Measurements from ENCODE around the gene PFN3.
A peak's percentile ranks its signal among the peaks of the same experiment; 100 is the strongest.
"Not testable (repeated sequence)": the region's sequence is repeated elsewhere in the genome, so short reads cannot be mapped to it uniquely, and the experiment has no call there.

The PFN3 gene

GRCh38 chr5:177430140-177430951, 29.9 kb upstream of the PFN3 start:
- Mint-ChIP-seq H3K4me1 (peaks cover 74% of the 10 kb centered on the region), H3K9me3 (no peaks in the 10 kb centered on the region), H3K36me3 (peaks cover 10% of the 10 kb centered on the region), H3K27me3 (no peaks in the 10 kb centered on the region), H3K27ac (peak overlapping the region; percentile 59), H3K4me3 (peak overlapping the region; percentile 93)

- peaks cover 9% of the 10 kb centered on the region for H3K36me3 Mint-ChIP-seq
- no peaks in the 10 kb centered on the region for H3K27me3 Mint-ChIP-seq
- H3K4me1 Mint-ChIP-seq = peaks cover 74% of the 10 kb centered on the region
- H3K4me3 Mint-ChIP-seq = peak overlapping the region; percentile 93
- peak overlapping the region; percentile 59 for H3K27ac Mint-ChIP-seq
- no peaks in the 10 kb centered on the region for H3K9me3 Mint-ChIP-seq
Measured at GRCh38 chr5:177429248-177430040, 29.0 kb upstream of the PFN3 start.

- peaks cover 6% of the 10 kb centered on the region for H3K36me3 Mint-ChIP-seq
- H3K9me3 Mint-ChIP-seq = no peaks in the 10 kb centered on the region
- no peaks in the 10 kb centered on the region for H3K27me3 Mint-ChIP-seq
- peak overlapping the region; percentile 59 for H3K27ac Mint-ChIP-seq
- peak overlapping the region; percentile 93 for H3K4me3 Mint-ChIP-seq
- peaks cover 67% of the 10 kb centered on the region for H3K4me1 Mint-ChIP-seq
Measured at GRCh38 chr5:177428574-177429217, 28.2 kb upstream of the PFN3 start.

- H3K27me3 Mint-ChIP-seq = no peaks in the 10 kb centered on the region
- H3K27ac Mint-ChIP-seq = peak overlapping the region; percentile 82
- H3K4me1 Mint-ChIP-seq = peaks cover 63% of the 10 kb centered on the region
- peaks cover 6% of the 10 kb centered on the region for H3K36me3 Mint-ChIP-seq
- peak overlapping the region; percentile 93 for H3K4me3 Mint-ChIP-seq
- no peaks in the 10 kb centered on the region for H3K9me3 Mint-ChIP-seq
Measured at GRCh38 chr5:177427919-177428573, 27.6 kb upstream of the PFN3 start.

- H3K4me1 Mint-ChIP-seq = peaks cover 60% of the 10 kb centered on the region
- H3K9me3 Mint-ChIP-seq = no peaks in the 10 kb centered on the region
- no peaks in the 10 kb centered on the region for H3K27me3 Mint-ChIP-seq
- peak overlapping the region; percentile 93 for H3K4me3 Mint-ChIP-seq
- H3K27ac Mint-ChIP-seq = peak overlapping the region; percentile 82
- H3K36me3 Mint-ChIP-seq = peaks cover 6% of the 10 kb centered on the region
Measured at GRCh38 chr5:177427211-177427822, 26.9 kb upstream of the PFN3 start.

- peak within 1 kb of the TSS; percentile 97 for H3K27ac Mint-ChIP-seq
- peak within 1 kb of the TSS; percentile 97 for H3K4me3 Mint-ChIP-seq
- H3K4me1 Mint-ChIP-seq = peaks cover 55% of the 10 kb centered on the region
Measured at GRCh38 chr5:177426566-177427210, 26.2 kb upstream of the PFN3 start, which contains the start of gene GRK6. Gene GRK6, plus strand, starts transcription at chr5:177426676. Its CDS starts 170 bp downstream, at chr5:177426846.

GRCh38 chr5:177425801-177426565, 25.5 kb upstream of the PFN3 start:
- no peaks in the 10 kb centered on the region for H3K27me3 Mint-ChIP-seq
- peaks cover 49% of the 10 kb centered on the region for H3K4me1 Mint-ChIP-seq
- H3K27ac Mint-ChIP-seq = peak overlapping the region; percentile 97
- H3K36me3 Mint-ChIP-seq = peaks cover 5% of the 10 kb centered on the region
- no peaks in the 10 kb centered on the region for H3K9me3 Mint-ChIP-seq
- H3K4me3 Mint-ChIP-seq = peak overlapping the region; percentile 97

More at GRCh38 chr5:177426566-177427210, 26.2 kb upstream of the PFN3 start, which contains the start of gene GRK6:
- peaks cover 5% of the 10 kb centered on the region for H3K36me3 Mint-ChIP-seq
- no peaks in the 10 kb centered on the region for H3K9me3 Mint-ChIP-seq
- H3K27me3 Mint-ChIP-seq = no peaks in the 10 kb centered on the region

- Mint-ChIP-seq H3K9me3 (no peaks in the 10 kb centered on the region), H3K4me1 (peaks cover 42% of the 10 kb centered on the region), H3K27me3 (no peaks in the 10 kb centered on the region), H3K4me3 (peak overlapping the region; percentile 97), H3K27ac (peak overlapping the region; percentile 51), H3K36me3 (peaks cover 3% of the 10 kb centered on the region)
Measured at GRCh38 chr5:177425196-177425800, 24.8 kb upstream of the PFN3 start.

- peaks cover 26% of the 10 kb centered on the region for H3K4me1 Mint-ChIP-seq
- H3K27me3 Mint-ChIP-seq = no peaks in the 10 kb centered on the region
- no peak overlapping the region for H3K4me3 Mint-ChIP-seq
- H3K36me3 Mint-ChIP-seq = peaks cover 3% of the 10 kb centered on the region
- no peak overlapping the region for H3K27ac Mint-ChIP-seq
- no peaks in the 10 kb centered on the region for H3K9me3 Mint-ChIP-seq
Measured at GRCh38 chr5:177423671-177424070, 23.2 kb upstream of the PFN3 start.

GRCh38 chr5:177421062-177421798, 20.8 kb upstream of the PFN3 start:
- H3K27me3 Mint-ChIP-seq = no peaks in the 10 kb centered on the region
- H3K36me3 Mint-ChIP-seq = peaks cover under 1% of the 10 kb centered on the region
- H3K9me3 Mint-ChIP-seq = no peaks in the 10 kb centered on the region
- peaks cover 15% of the 10 kb centered on the region for H3K4me1 Mint-ChIP-seq
- no peak overlapping the region for H3K4me3 Mint-ChIP-seq
- peak overlapping the region; percentile 30 for H3K27ac Mint-ChIP-seq

GRCh38 chr5:177420472-177420871, 20.0 kb upstream of the PFN3 start:
- not testable (repeated sequence) for H3K36me3 Mint-ChIP-seq, H3K9me3 Mint-ChIP-seq, H3K4me3 Mint-ChIP-seq, H3K27ac Mint-ChIP-seq, H3K27me3 Mint-ChIP-seq
- peaks cover 11% of the 10 kb centered on the region for H3K4me1 Mint-ChIP-seq

GRCh38 chr5:177419046-177419445, 18.6 kb upstream of the PFN3 start:
- H3K36me3 Mint-ChIP-seq = no peaks in the 10 kb centered on the region
- H3K9me3 Mint-ChIP-seq = no peaks in the 10 kb centered on the region
- no peak overlapping the region for H3K4me3 Mint-ChIP-seq
- peaks cover 10% of the 10 kb centered on the region for H3K4me1 Mint-ChIP-seq
- no peaks in the 10 kb centered on the region for H3K27me3 Mint-ChIP-seq
- peak overlapping the region; percentile 59 for H3K27ac Mint-ChIP-seq

GRCh38 chr5:177417081-177417480, 16.6 kb upstream of the PFN3 start:
- H3K27me3 Mint-ChIP-seq, H3K27ac Mint-ChIP-seq, H3K36me3 Mint-ChIP-seq, H3K9me3 Mint-ChIP-seq, H3K4me3 Mint-ChIP-seq: not testable (repeated sequence)
- H3K4me1 Mint-ChIP-seq = peaks cover 19% of the 10 kb centered on the region
